GM19099 (cell line): ENCODE results near the gene SRPRB.

ENCODE experiments used
- POLR2A ChIP-seq: IDR thresholded peaks from 3 replicates; pipeline ENCODE4 v1.6.1; 2011; ENCODE audit warnings: low read depth; ENCODE audit not compliant: insufficient read length; ENCODE audit errors: extremely low read depth

Gene SRPRB

GRCh38 chr3:133840767-133841166, 35.2 kb downstream of the SRPRB start:
- no peak for TF ChIP-seq POLR2A

GRCh38 chr3:133841196-133841595, 35.6 kb downstream of the SRPRB start:
- no peak for TF ChIP-seq POLR2A

GRCh38 chr3:133842158-133842557, 36.5 kb downstream of the SRPRB start:
- TF ChIP-seq POLR2A = no peak

GRCh38 chr3:133843634-133844033, 38.0 kb downstream of the SRPRB start:
- no peak for TF ChIP-seq POLR2A

- TF ChIP-seq POLR2A = no peak
Measured at GRCh38 chr3:133845127-133845526, 39.5 kb downstream of the SRPRB start.

DNA sequence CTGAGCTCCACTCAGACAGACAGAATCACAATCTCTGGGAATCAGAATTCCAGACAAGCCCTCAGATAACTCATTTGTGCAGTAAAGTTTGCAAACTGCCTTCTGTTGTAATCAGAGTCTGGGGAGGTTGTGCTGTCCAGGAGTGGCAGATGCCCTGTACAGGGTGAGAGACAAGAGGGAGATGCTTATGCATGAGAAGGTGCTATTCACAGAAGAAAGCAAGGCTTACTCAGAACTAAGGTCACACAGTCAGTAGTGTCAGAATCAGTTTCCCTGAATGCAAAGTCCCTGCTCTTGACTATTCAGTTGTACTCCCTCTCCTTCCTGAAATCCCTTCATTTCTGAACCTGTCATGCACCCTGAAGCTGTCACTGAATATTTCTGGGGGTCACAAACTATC, 43.7 kb downstream of the SRPRB start:
- no peak for TF ChIP-seq POLR2A

- no peak for TF ChIP-seq POLR2A
Measured at GRCh38 chr3:133850034-133850433, 44.4 kb downstream of the SRPRB start.

DNA sequence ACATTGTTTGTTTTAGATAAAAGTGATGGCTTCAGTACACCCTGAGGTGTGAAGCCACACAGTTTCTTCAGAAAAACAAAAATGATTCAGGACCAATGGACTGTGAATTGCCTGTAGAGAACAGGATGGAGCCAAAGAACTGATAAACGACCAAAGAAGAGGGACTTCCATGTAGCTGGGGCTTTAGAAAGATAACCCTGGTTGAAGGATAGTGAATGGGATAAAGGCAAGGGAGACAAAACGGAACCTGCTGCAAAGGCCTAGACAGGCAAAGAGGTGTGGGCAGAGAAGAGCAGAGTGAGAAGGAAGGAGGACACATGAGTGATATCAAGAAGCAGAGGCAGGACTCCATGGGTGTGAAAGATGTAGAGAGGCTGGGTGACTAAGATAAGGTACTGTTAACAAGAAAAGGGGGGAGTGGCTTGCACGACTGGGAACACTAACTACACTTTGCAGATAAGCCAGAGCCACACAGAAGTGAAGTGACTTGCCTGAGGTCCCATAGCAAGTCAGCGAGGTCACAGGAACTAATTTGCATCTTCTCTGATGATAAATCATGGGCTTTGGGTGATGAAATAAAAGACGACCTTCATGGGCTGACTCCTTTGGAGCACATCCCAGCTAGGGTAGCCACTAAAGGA, 45.8 kb downstream of the SRPRB start:
- no peak for TF ChIP-seq POLR2A

GRCh38 chr3:133851931-133852330, 46.3 kb downstream of the SRPRB start:
- TF ChIP-seq POLR2A = no peak

DNA sequence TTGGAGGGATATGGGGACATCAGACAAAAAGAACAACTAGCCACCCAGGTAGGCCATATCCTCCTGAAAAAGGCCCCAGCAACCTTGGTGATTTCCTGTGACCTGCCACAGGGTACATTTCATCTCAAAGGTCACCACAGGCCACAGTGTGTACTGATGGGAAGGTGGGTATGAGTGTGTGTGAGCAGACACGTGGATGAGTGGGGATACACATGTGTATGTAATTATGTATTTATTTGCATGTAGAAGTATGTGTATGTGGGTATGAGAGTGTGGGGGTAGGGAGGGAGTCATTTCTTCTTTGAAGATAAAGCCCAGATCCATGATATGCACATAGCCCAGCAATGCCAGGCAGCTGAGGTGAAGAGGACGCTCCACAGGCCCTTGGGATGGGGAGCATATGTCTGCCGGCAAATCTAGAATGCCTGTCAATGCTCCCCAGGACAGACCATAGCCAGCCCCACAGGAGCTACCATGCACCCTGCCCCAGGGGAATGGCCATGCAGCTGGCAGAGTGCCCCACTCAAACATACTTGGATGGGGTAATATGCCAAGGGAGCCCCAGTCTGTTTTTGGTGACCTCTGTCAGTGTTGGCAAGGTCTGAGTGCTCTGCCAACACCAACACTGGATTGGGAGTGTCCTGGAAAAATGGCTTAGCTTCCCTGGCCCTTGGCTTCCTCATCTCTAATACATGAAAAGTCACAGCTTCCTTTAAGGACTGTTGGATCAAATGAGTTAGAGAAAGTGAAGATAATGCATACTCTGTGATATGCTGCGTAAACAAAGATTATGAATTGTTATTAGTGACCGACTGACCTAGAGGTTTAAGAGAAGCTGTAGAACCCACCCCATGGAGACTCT, 47.7 kb downstream of the SRPRB start:
- TF ChIP-seq POLR2A = no peak

DNA sequence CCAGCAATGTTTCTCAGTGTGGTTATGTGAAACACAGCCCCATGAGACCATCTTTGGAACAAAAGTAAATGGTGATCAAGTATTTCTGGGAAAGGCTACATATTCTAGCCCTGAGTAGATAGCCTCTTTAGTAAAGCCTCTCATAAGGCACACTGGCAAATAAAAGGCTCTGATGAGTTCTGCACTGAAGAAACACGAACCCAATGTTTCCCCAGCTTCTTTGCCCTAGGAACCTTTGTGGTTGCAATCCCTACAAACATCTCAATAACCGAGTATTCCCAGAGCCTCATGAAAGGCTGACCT, 48.3 kb downstream of the SRPRB start:
- no peak for TF ChIP-seq POLR2A

GRCh38 chr3:133854264-133855001, 48.8 kb downstream of the SRPRB start:
- TF ChIP-seq POLR2A = no peak

DNA sequence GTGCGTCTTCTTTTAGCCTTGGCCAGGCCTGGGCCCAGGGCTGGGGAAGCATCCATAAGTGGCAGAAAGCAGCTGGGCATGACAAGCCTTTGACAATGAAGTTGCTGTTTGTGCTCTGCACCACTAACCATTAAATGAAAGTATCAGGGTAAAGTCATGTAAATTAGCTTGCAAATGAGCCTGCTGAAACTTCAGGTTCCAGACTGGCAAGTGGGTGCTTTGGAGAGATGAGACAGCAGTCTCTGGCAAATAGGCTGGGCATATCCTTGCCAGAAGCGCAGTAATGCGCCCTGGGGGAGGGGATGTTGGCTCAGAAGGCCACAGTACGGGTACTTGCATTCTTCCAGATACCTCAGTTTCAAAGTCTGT, 49.4 kb downstream of the SRPRB start:
- TF ChIP-seq POLR2A = no peak

- TF ChIP-seq POLR2A = no peak
Measured at GRCh38 chr3:133855772-133856171, 50.2 kb downstream of the SRPRB start.

- no peak for TF ChIP-seq POLR2A
Measured at GRCh38 chr3:133856316-133856715, 50.7 kb downstream of the SRPRB start.

DNA sequence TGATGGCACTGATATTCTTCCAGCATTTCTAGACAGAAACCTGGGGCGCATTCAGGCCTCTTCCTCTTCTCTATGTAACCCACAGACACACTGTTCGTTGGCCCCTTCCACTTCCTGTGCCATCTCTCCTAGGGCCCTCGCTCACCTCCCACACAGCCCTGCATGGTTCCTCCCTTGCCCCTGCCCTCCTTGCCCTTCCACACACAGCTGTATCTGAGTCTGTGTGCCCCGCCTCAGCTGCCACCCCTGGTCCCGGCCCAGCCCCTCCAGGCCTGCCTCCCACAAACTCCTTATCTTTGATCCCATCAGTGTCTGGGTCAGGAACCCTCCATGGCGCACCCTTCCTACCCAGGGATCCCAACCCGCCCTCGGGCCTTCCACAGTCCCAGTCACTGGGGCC, 52.2 kb downstream of the SRPRB start:
- no peak for TF ChIP-seq POLR2A
